H9 (cell line): ENCODE data around the gene MIEF2. TPM values are rescaled to one million over a fixed set of nuclear protein-coding genes. Genes with fewer than 3 reads are reported as not detected.

ENCODE experiments used
- DNase-seq: peaks from one replicate; pipeline ENCODE4 v3.0.0-alpha.2; 2017
- H2AFZ ChIP-seq: one replicate; pipeline ENCODE4 v1.6.1; 2013; ENCODE audit warnings: mild to moderate bottlenecking, low read length, control low read depth, moderate library complexity
- H2AK5ac ChIP-seq: 2 replicates; pipeline ENCODE4 v1.6.1; 2013; ENCODE audit warnings: low read length, control low read depth, mixed read lengths; ENCODE audit not compliant: insufficient read length
- H2BK120ac ChIP-seq: one replicate; pipeline ENCODE4 v1.6.1; 2013; ENCODE audit warnings: low read depth, mild to moderate bottlenecking, low read length, control low read depth, inconsistent platforms; ENCODE audit not compliant: poor library complexity, severe bottlenecking
- H2BK12ac ChIP-seq: 2 replicates; pipeline ENCODE4 v1.6.1; 2013; ENCODE audit warnings: low read length, control low read depth, mixed read lengths, low read depth; ENCODE audit not compliant: insufficient read length
- H2BK15ac ChIP-seq: 2 replicates; pipeline ENCODE4 v1.6.1; 2013; ENCODE audit warnings: low read depth, low read length, control low read depth
- H2BK20ac ChIP-seq: one replicate; pipeline ENCODE4 v1.6.1; 2013; ENCODE audit warnings: low read depth, mild to moderate bottlenecking, low read length, control low read depth, inconsistent platforms; ENCODE audit not compliant: poor library complexity, severe bottlenecking
- H2BK5ac ChIP-seq: 2 replicates; pipeline ENCODE4 v1.6.1; 2013; ENCODE audit warnings: low read length, control low read depth, mixed read lengths; ENCODE audit not compliant: insufficient read length
- H3K14ac ChIP-seq: 2 replicates; pipeline ENCODE4 v1.6.1; 2013; ENCODE audit warnings: low read length, control low read depth; ENCODE audit not compliant: insufficient read depth
- H3K18ac ChIP-seq: 2 replicates; pipeline ENCODE4 v1.6.1; 2013; ENCODE audit warnings: low read depth, mild to moderate bottlenecking, mixed read lengths, low read length, control low read depth; ENCODE audit not compliant: insufficient read length
- H3K23ac ChIP-seq: 2 replicates; pipeline ENCODE4 v1.6.1; 2013; ENCODE audit warnings: low read length, control low read depth, mixed read lengths, low read depth; ENCODE audit not compliant: insufficient read length
- H3K23me2 ChIP-seq: 2 replicates; pipeline ENCODE4 v1.6.1; 2013; ENCODE audit warnings: low read depth, mild to moderate bottlenecking, mixed read lengths, low read length, control low read depth; ENCODE audit not compliant: insufficient read length, poor library complexity, severe bottlenecking
- H3K27ac ChIP-seq: 2 replicates; pipeline ENCODE4 v1.5.1; 2013; ENCODE audit warnings: low read length, control low read depth, mixed read lengths, low read depth; ENCODE audit not compliant: insufficient read length
- H3K27me3 ChIP-seq: 2 replicates; pipeline ENCODE4 v1.6.1; 2013; ENCODE audit warnings: low read length, control low read depth, inconsistent platforms; ENCODE audit not compliant: insufficient read depth
- H3K4ac ChIP-seq: 2 replicates; pipeline ENCODE4 v1.6.1; 2013; ENCODE audit warnings: low read depth, mild to moderate bottlenecking, control low read depth, inconsistent platforms, low read length, moderate library complexity
- H3K4me1 ChIP-seq: 2 replicates; pipeline ENCODE4 v1.6.1; 2013; ENCODE audit warnings: low read length, control low read depth, inconsistent platforms; ENCODE audit not compliant: insufficient read depth
- H3K4me2 ChIP-seq: 2 replicates; pipeline ENCODE4 v1.6.1; 2013; ENCODE audit warnings: low read length, control low read depth, mixed read lengths; ENCODE audit not compliant: insufficient read length, insufficient read depth
- H3K56ac ChIP-seq: 2 replicates; pipeline ENCODE4 v1.6.1; 2013; ENCODE audit warnings: low read depth, mild to moderate bottlenecking, mixed read lengths, low read length, control low read depth; ENCODE audit not compliant: insufficient read length
- H3K79me1 ChIP-seq: 2 replicates; pipeline ENCODE4 v1.6.1; 2013; ENCODE audit warnings: low read depth, mild to moderate bottlenecking, moderate library complexity, low read length, control low read depth, inconsistent platforms; ENCODE audit not compliant: insufficient read depth, poor library complexity, severe bottlenecking
- H3K79me2 ChIP-seq: 2 replicates; pipeline ENCODE4 v1.6.1; 2013; ENCODE audit warnings: low read length, control low read depth, inconsistent platforms; ENCODE audit not compliant: insufficient read depth
- H3K9ac ChIP-seq: 2 replicates; pipeline ENCODE4 v1.6.1; 2013; ENCODE audit warnings: low read length, control low read depth, mixed read lengths; ENCODE audit not compliant: insufficient read length; ENCODE audit errors: extremely low read depth
- H3K9me3 ChIP-seq: one replicate; pipeline ENCODE4 v1.6.1; 2013; ENCODE audit warnings: low read depth, low read length, inconsistent platforms; ENCODE audit not compliant: control insufficient read depth
- H3T11ph ChIP-seq: one replicate; pipeline ENCODE4 v1.6.1; 2013; ENCODE audit warnings: mild to moderate bottlenecking, low read length, control low read depth, inconsistent platforms
- H4K20me1 ChIP-seq: one replicate; pipeline ENCODE4 v1.6.1; 2013; ENCODE audit not compliant: control insufficient read depth, insufficient read length, insufficient read depth
- H4K5ac ChIP-seq: 2 replicates; pipeline ENCODE4 v1.6.1; 2013; ENCODE audit warnings: low read depth, mild to moderate bottlenecking, mixed read lengths, low read length, control low read depth; ENCODE audit not compliant: insufficient read length
- H4K8ac ChIP-seq: replicated peaks from 2 replicates; pipeline ENCODE4 v1.6.1; 2013; ENCODE audit warnings: low read length, control low read depth, mixed read lengths, low read depth; ENCODE audit not compliant: insufficient read length
- H4K91ac ChIP-seq: 2 replicates; pipeline ENCODE4 v1.6.1; 2013; ENCODE audit warnings: low read depth, mild to moderate bottlenecking, moderate library complexity, mixed read lengths, low read length, control low read depth; ENCODE audit not compliant: insufficient read length
- H3K27ac Mint-ChIP-seq, 3 experiments: 2 replicates in 2 of 3; 3 replicates in 1 of 3; pipeline ENCODE4 v1.8.0; 2020 to 2021; ENCODE audit warnings: mixed read lengths in 3 of 3, mild to moderate bottlenecking in 1 of 3, moderate library complexity in 1 of 3
- H3K27me3 Mint-ChIP-seq: 2 replicates; pipeline ENCODE4 v1.8.0; 2021; ENCODE audit warnings: low read depth, mild to moderate bottlenecking, moderate library complexity, mixed read lengths
- H3K36me3 Mint-ChIP-seq, 3 experiments: 2 replicates in 2 of 3; 3 replicates in 1 of 3; pipeline ENCODE4 v1.8.0; 2020 to 2021; ENCODE audit warnings: low read depth in 3 of 3, mixed read lengths in 3 of 3; ENCODE audit not compliant: insufficient read depth in 1 of 3
- H3K4me1 Mint-ChIP-seq, 2 experiments: 2 replicates each; pipeline ENCODE4 v1.8.0; 2020; ENCODE audit warnings: mixed read lengths in 2 of 2
- H3K4me3 Mint-ChIP-seq, 2 experiments: 2 replicates in 1 of 2; 3 replicates in 1 of 2; pipeline ENCODE4 v1.8.0; 2020 to 2021; ENCODE audit warnings: mild to moderate bottlenecking in 2 of 2, mixed read lengths in 2 of 2, moderate library complexity in 1 of 2
- H3K9me3 Mint-ChIP-seq, 2 experiments: 2 replicates in 1 of 2; 3 replicates in 1 of 2; pipeline ENCODE4 v1.8.0; 2020; ENCODE audit warnings: mild to moderate bottlenecking in 2 of 2, mixed read lengths in 2 of 2, moderate library complexity in 1 of 2
- CTCF ChIP-seq: fragments of 200-600 bp; sonication (generic); conservative IDR thresholded peaks from 3 replicates; pipeline ENCODE4 v1.8.0; 2021; ENCODE audit warnings: antibody characterized with exemption, mild to moderate bottlenecking
- WGBS: extraction: QIAGEN DNeasy Blood & Tissue Kit; methylation state at CpG from one replicate; pipeline ENCODE4 v1.1.7; 2013; ENCODE audit warnings: missing lambda C conversion rate, low lambda C conversion rate, mixed read lengths; ENCODE audit not compliant: insufficient read length; ENCODE audit errors: extremely low coverage; 5-methylcytosine and 5-hydroxymethylcytosine counted together
- total RNA-seq: library from RNA; stranded (reverse); gene quantifications from 2 replicates; pipeline ENCODE4 v1.2.1, GENCODE V29; 2021

The MIEF2 gene
- total RNA-seq, 1 experiment from 2014 or later = 10.3 TPM

GRCh38 chr17:18262111-18262510 lies 1.6 kb downstream of the MIEF2 start:
- H3K4ac ChIP-seq = no peak overlapping the region
- no peak overlapping the region for H2BK120ac ChIP-seq
- no peak overlapping the region for H2AK5ac ChIP-seq
- no peak overlapping the region for H3K14ac ChIP-seq
- no peak overlapping the region for H4K5ac ChIP-seq
- H4K91ac ChIP-seq = no peak overlapping the region
- no peak overlapping the region for H3K27ac ChIP-seq
- TF ChIP-seq CTCF = no peak
- no peak overlapping the region for H2BK20ac ChIP-seq
- H3K56ac ChIP-seq = no peak overlapping the region
- H3K23me2 ChIP-seq = peaks cover 12% of the 10 kb centered on the region
- H3K79me2 ChIP-seq = no peaks in the 10 kb centered on the region
- no peak overlapping the region for H2BK15ac ChIP-seq
- H3K4me3 Mint-ChIP-seq = peak overlapping the region; percentile 78 to 85; a peak in 3 of 5 replicates
- peaks cover 4 to 17% (median 12%) of the 10 kb centered on the region in 3 experiments for H3K36me3 Mint-ChIP-seq
- H3K18ac ChIP-seq = no peak overlapping the region
- H3K27ac Mint-ChIP-seq = no peak overlapping the region
- peaks cover 16 to 26% of the 10 kb centered on the region in 2 experiments for H3K4me1 Mint-ChIP-seq
- no peaks in the 10 kb centered on the region for H3K4me1 ChIP-seq
- no peak overlapping the region for H2AFZ ChIP-seq
- no peak for DNase-seq
- H3K9me3 ChIP-seq = no peaks in the 10 kb centered on the region
- no peaks in the 10 kb centered on the region for H3K27me3 ChIP-seq
- no peaks in the 10 kb centered on the region for H3K79me1 ChIP-seq
- H4K20me1 ChIP-seq = no peaks in the 10 kb centered on the region
- no peak overlapping the region for H3K9ac ChIP-seq
- no peaks in the 10 kb centered on the region; the same call in 1 of the 2 replicates for H3K27me3 Mint-ChIP-seq
- H2BK12ac ChIP-seq = no peak overlapping the region
- H2BK5ac ChIP-seq = no peak overlapping the region
- no peak overlapping the region for H3K23ac ChIP-seq
- no peak overlapping the region for H3T11ph ChIP-seq
- no peak overlapping the region for H4K8ac ChIP-seq
- no peak overlapping the region for H3K4me2 ChIP-seq
- WGBS = no CpG with 5 or more reads among the region's 2 CpGs
- no peaks in the 10 kb centered on the region for H3K9me3 Mint-ChIP-seq
